GM21528 (cell line): ENCODE results near the gene PRR18.
A peak's percentile ranks its signal among the peaks of the same experiment; 100 is the strongest.

Experiments used
- ATAC-seq: cut with Tn5 transposase; IDR thresholded peaks from one replicate; pipeline ENCODE4 v1.9.1; 2021; ENCODE audit warnings: mild to moderate bottlenecking, moderate library complexity; ENCODE audit not compliant: unreplicated experiment, low FRiP score

The PRR18 gene

GRCh38 chr6:166334878-166335277, 26.7 kb upstream of the PRR18 start:
- ATAC-seq, result no peak

DNA sequence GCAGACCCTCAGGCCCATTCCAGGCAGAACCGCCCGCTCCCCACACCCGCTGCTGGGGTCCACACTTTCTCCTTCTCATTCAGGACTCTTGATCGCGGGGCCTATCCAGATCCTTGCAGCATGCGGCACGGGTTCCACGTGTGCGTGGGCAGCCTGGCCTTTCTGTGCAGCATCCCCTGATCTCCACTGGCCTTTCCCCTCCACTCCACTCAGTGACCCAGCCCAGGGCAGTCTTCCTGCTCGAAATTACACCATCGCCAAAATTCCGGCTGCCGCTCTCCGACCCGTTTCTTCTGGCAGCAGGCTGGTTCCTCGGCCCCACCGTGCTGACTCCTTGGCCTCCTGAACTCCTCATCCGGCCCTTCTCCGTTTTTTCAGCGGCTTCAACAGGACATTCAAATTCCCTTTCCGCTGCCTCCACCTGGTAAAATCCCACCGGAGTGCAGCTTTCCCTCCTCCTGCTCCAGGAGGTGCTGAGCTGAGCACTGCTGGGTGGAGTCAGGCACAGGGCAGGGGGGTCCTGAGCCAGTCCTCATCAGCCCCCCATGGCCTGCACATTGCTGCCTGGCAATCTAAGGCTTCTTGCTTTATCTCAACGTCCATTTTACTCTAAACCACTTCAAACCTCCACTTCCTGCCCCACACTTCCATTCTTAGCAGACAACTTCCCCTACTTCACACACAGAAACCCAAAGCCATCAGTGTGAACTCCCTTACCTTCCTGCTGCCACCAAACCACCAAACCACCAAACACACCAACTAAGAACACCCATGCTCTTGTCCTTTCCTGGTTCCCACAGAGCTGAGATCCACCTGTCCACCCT, 25.2 kb upstream of the PRR18 start:
- peak; percentile 73 for ATAC-seq

DNA sequence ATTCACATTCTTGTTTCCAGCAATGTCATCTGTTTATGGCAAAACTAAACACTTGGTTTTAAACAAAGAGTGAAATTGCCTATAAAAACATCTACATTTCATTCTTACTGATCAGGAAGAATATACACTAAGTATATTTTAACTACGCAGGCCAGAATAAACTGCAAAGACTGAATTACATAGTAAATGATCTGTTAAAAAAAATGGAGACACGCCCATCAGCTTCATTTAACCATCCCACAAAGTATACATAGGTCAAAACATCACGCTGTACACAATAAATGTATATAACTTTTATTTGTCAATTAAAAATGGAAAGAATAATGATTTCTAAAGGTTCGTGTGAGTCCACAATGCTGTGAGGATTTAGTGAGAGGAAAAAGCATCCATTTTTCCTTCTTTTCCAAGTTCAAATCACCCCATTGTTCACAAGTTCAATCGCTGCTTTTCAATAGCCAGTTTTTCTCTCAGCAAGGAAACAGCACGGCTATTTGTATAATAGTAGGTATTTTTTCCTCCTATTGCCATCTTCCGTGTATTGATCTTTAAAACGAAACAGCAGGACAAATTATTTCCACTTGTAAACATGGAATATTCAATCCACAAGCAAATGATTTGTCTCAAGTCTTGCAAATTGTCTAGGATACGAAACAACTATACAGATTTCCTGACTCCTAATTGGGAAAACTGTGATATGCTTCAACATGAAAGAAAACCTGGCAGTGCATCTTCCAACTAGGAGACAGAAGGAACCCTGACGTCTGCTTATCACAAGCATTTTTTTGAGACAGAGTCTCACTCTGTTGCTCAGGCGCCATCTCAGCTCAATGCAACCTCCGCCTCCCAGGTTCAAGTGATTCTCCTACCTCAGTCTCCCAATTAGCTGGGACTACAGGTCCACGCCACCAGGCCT, 23.6 kb upstream of the PRR18 start:
- ATAC-seq, result no peak

GRCh38 chr6:166330612-166331011, 22.4 kb upstream of the PRR18 start:
- no peak for ATAC-seq

GRCh38 chr6:166325383-166326042, 17.3 kb upstream of the PRR18 start:
- peak; percentile 59 for ATAC-seq

- no peak for ATAC-seq
Measured at GRCh38 chr6:166323395-166323794, 15.2 kb upstream of the PRR18 start.

- ATAC-seq, result no peak
Measured at GRCh38 chr6:166318649-166319600, 10.7 kb upstream of the PRR18 start.

GRCh38 chr6:166318227-166318626, 10.0 kb upstream of the PRR18 start:
- no peak for ATAC-seq

DNA sequence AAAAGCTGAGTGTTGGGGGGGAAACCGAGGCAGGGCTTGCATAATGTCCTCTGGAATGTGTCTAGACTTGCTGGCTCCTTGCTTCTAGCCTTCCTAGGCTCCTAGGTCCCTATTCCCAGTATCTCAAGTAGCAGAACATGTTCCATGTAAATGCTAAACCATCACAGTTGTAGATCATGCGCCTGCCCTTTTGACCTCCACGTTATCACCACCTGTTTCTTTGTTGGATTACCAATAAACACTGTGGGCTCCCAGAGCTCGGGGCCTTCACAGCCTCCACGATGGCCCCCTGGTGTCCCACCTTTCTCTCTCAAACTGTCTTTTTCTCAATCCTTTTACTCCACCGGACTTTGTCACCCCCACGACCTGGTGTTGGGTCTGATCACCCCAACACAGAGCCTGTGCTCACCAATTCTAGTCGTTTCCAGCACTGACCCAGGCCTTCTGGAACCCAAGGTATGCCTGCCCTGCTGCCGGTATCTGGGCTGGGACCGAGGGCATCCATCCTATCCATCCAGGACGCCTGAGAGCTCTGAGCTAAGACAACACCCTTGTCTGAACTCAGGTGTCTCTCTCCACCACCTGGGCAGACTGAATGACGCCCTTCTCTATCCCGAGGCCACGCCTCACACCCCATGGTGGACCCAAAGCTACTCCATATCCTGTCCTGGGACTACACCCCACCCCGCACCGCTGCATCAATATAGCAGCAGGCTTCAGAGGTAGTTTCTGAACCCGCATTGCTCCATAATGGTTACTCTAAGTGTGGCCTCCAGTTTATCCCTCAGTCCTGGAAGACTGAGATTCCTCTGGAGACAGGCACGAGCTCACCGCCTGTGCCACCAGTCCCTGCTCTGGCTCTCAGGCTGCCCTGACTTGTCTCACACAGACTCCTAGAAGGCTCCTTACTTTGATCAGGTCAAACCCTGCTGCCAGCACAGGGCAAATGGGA, 9.3 kb upstream of the PRR18 start:
- no peak for ATAC-seq

DNA sequence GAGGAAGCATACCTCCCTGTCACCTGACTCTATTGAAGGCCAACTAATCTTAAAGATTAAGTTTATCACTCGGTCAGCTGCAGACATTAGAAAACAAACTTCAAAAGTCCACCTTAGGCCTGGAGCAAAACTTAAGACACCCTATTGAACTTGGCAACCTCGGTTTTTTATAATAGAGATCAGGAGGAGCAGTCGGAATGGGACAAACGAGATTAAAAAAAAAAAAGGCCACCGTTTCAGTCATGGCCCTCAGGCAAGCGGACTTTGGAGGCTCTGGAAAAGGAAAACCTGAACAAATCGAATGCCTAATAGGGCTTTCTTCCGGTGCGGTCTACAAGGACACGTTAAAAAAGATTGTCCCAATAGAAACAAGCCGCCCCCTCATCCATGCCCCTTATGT, 7.2 kb upstream of the PRR18 start:
- ATAC-seq, result no peak

- no peak for ATAC-seq
Measured at GRCh38 chr6:166314454-166314853, 6.3 kb upstream of the PRR18 start.

DNA sequence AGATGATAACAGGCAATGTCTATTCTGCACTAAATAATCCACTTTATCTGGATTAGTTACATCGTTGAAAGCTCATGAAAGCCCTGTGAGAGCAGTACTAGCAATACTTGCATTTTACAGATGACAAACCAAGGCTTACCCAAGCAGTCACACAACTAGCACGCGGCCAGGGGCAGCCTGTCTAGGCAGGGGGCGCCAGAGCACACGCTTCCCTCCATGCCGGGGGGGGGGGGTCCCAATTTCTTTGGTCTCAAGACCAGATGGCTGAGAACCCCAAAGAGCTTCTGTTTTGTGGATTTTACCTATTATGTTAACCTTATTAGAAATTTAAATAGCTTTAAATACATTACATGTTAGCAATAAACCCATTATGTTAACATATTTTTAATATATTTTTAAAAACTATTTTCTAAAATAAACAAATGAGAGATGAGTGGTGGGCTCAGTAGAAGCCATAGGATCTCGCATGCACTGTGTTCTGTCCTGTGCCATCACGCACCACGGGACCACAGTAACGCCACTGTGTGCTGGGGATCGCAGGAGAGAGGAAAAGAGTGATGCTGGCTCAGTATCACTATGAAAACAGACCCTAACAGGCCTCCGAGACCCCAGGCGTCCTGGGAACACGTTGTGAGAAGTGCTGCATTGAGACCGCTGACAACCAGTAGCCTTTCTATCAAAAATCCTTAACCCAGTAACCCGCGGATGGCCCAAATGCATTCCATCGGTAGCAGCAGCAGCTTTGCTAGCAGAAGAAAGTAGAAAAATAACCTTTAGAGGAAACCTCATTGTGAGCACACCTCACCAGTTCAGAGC, 5.3 kb upstream of the PRR18 start:
- ATAC-seq, result peak; percentile 57

DNA sequence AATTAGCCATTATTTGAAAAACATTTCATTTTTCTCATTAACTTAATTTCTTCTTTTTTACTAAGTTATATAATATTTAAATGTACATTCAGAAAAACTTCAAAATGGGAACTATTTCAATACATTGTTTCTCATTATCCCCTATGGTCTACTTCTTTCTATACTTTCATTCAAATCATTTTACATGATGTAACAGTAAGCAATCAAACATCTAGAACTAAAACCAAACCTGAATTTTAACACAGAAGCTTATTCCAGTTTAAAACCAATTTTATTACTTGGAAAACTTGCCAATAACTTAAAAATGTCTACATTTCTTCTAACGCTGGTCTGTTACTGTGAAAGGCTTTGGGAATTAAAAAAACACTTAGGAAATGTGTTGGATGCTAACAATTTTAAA, 4.6 kb upstream of the PRR18 start:
- no peak for ATAC-seq

- ATAC-seq, result no peak
Measured at GRCh38 chr6:166310634-166311033, 2.4 kb upstream of the PRR18 start.

- no peak for ATAC-seq
Measured at GRCh38 chr6:166309977-166310376, 1.8 kb upstream of the PRR18 start.

DNA sequence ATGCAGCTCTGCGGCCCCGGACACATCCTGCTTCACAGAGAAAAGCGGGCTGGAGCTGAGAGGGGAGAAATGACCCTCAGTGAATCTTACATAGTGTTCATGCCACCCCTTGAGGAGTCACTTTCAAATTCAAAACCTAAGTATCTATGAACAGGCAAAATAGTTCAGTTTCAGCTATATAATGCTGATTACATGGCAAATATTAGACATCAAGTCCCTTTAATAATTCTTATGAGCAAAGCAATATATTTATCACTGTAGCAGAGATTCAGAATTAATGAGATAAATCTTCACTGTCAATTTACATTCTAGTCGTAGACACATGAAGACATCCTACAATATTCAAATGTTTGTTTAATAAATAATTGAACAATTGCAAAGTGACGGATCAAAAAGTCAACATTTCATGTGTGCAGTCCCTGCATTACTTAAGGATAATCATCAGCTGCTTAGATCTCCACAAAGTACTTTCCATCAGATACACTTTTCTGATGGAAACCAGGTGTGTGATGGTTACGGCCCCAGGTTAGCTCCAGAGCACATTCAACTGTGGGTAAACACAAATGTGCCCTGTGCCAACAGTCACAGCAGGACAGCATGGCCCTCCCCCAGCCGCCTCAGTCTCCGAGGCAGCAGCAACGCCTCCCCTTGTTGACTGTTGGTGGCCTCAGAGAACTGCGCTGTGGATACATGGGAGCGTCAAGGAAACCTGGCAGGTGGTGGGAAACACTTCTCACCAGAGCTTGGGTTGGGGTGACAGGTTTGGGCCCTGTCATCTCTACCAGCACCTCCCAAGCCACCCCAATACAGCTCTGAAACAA, 787 bp upstream of the PRR18 start:
- no peak for ATAC-seq
